GM19351 (cell line): ENCODE results near the gene PCDHGA2.
"Not testable (repeated sequence)": the region's sequence is repeated elsewhere in the genome, so short reads cannot be mapped to it uniquely, and the experiment has no call there.

Experiments used
- ATAC-seq: cut with Tn5 transposase; IDR thresholded peaks from one replicate; pipeline ENCODE4 v1.9.1; 2021; ENCODE audit warnings: mild to moderate bottlenecking, moderate library complexity; ENCODE audit not compliant: unreplicated experiment

Gene PCDHGA2

DNA sequence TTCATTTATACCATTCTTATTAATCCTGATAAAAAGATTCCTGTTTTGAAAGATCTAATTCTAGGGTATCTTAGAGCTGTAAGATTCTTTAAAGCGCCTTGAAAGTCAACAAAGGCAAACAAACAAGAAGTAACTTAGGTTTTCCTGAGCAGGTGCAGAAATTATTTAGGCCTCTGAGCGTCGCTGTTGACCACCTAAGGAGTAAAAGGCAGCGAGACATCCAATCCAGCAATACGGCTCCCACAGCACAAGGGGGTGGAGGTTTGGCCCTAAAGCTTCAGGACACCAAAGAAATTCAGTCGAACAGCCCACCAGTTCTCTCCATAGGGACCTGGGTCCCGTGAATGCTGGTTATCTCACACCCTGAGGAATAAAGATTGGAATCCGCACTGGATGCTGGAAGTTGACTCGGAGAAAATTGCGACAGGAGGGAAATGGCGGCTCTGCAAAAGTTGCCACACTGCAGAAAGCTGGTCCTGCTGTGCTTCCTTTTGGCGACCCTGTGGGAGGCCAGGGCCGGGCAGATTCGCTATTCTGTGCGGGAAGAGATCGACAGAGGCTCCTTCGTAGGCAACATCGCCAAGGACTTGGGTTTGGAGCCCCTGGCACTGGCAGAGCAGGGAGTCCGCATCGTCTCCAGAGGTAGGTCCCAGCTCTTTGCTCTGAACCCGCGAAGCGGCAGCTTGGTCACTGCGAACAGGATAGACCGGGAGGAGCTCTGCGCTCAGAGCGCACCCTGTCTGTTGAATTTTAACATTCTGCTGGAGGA is at the start of gene PCDHGA2:
PCDHGA2 (plus strand) TSS at position 223 of the 769 bp plus-strand sequence.
- no peak for ATAC-seq

DNA sequence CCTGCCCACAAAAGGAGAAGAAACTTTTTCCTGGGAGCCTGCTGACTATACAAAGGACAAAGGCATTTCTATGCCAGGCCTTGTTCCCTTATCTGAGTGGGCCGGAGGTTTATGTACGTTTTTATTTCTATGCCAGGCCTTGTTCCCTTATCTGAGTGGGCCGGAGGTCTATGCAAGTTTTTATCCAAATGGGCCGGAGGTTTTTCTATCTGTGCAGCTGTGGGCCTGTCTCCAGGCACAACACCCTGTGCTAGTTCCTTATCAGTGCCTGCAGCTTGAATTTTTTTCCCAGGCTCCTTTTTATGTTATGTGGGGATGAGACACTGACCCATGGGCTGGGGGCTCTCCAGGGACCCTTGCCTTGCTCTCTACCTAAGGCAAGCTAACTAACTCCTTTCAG is 40.2 kb upstream of the PCDHGA2 start:
- no peak for ATAC-seq

DNA sequence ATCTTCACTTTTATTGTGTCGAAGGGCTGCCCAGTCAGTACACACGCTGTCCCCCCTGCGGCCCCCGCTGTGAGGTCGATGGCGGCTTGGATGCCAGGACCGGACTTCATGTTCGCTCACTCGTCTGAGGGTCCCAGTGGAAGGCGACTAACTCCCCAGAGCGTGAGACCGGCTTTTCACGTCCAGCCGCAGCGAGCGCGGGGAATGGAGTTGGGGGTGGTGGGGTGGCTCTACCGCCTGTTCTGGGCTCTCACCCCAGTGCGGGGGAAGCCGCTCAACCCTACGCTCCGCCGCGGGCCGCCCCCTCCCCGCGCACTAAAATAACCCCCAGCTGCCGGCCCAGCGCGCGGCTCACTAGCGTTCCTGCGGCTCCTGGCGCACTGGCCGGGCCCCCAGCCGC is 34.8 kb upstream of the PCDHGA2 start, which contains the start of gene SLC25A2:
SLC25A2 (minus strand) TSS at position 294 of the 400 bp plus-strand sequence; CDS start at position 110, 184 bp downstream.
- ATAC-seq, result no peak

DNA sequence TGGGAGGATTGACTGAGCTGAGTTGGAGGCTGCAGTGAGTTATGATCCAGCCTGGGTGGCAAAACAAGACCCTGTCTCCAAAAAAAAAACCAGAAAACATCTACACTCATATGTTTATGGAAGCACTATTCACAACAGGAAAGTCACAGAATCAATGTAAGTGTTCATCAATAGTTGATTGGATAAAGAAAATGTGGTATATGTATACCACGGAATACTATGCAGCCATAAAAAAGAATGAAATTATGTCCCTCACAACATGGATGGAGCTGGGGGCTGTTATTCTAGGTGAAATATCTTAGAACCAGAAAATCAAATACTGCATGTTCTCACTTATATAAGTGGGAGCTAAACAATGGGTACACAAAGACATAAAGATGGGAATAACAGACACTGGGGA is 31.9 kb upstream of the PCDHGA2 start:
- ATAC-seq, result no peak

DNA sequence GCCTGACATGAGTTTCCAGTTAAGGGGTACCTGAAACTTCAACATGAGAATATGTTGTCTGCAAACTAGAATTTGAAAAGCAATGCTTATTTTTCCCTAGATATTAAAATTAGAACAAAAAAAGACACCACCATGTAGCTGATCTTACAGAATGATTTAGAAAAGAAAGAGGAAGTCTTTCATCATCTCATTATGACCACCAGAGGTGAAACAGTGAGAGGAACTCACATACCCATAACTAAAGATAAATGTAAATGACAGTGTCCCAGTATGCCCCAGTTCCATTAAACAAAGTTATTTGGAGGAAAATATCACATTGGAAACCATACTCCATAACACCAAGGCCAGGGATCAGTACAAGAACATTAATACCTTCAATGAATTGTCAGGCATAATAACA is 24.8 kb upstream of the PCDHGA2 start:
- no peak for ATAC-seq

DNA sequence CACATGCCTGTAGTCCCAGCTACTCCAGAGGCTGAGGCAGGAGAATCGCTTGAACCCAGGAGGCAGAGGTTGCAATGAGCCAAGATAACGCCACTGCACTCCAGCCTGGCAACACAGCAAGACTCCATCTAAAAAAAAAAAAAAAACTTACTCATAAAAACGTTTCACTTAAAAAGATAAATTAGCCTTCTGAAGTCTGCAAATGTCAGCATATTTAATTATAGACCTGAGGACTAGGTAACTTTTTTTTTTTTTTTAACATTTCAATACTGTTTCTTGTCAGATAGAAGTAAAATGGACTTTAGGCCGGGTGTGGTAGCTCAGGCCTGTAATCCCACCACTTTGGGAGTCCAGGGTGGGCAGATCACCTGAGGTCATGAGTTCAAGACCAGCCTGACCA is 21.6 kb upstream of the PCDHGA2 start:
- ATAC-seq, result not testable (repeated sequence)

DNA sequence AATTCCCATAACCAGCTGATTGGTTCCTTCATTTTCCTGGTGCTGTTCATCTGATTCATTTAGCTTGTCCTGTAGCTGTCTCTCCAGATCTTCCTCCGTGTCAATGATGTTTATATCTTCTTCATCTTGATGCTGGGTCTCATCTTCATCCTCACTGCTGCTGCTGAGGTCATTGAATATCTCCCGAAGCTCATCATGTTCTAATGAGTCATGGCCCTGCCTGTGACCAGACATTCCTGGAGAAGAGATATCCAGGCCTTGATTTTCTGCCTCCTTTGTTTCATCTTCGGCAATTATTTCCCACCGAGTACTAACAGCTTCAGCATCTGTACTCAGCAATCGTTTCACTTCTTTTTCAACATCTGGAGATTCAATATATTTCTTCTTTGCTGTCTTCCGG is 19.4 kb upstream of the PCDHGA2 start:
- ATAC-seq, result no peak

DNA sequence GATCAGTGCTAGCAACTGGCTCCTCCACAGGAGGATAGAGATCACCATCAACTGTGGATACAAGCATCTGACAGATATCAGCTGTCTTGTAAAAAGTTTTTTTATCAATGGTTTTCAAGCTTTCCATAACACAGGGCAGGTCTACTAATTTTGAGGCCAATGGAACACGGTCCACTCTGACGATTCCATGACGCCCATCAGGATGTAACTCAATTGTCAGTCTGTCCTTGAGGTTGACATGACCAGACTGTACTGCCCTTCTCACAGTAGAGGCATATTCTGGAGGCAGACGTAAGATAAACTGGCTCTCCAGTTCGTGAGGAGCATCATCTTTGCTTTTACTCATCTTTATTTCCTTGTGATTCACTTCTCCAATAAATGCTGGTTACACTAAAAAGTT is 18.9 kb upstream of the PCDHGA2 start:
- no peak for ATAC-seq

DNA sequence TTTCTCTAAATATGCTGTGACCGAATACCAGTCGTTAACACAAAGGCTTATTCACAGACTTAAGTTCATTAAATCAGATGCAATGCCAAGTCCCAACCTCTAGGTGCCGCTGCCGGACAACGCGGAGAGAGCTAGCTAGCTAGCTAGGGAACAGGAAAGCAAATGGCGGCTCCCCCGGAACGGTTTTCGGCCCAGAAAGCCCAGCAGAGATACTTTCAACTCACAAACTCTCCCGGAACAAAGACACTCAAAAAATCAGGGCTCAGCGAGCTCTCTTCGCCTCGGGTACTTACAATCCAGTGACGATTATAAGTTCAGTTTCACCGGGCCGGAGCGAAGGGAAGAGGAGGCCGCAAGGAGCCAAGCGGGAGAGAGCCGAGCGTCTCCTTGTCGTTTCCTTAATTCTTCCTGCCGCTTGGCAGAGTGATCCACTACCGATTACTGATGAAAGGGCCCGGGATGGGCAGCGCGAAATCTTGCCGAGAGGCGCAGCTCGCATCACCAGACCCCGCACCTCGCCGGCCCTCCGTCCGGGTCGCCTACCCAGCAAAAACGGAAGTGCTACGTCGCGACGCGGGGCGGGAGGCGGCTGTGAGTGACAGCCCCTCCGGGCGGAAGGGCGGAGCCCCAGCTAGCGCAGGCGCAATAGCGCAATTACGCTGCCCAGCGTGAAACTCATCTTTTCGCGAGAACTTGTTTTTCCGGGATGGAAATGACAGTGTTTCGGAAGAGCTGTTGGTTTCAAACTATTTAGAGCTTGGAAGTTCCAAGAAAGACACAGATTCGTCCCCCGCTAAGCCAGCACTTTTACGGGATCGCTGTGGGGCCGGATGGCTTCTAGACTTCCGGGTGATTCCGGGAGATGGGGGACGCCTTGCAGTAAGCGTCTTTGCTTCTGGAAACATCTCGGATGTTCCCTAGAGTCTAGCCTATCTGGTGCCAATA is 18.1 kb upstream of the PCDHGA2 start, which contains the start of gene TAF7:
TAF7 (minus strand) TSS at position 560 of the 945 bp plus-strand sequence. CDS start 740 bp downstream, outside the sequence.
- peak; percentile 89 for ATAC-seq

DNA sequence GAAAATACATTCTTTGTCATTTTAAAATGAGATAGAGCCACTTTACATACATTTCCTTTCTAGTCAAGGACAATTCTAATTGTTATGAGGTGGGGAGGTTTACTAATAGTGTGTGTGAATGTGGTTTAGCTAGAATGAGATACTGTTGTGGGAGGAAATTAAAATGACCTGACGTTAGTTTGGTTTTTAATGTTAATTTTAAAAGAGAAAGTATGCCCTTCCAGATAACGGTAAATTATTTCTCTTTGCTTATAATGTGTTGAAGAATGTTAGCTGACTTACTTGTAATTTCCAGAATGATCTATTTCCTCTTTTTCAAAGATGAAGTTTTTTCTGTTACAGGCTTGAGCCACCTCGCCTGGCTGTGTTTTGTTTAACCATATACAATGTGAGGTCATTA is 16.3 kb upstream of the PCDHGA2 start:
- ATAC-seq, result no peak

DNA sequence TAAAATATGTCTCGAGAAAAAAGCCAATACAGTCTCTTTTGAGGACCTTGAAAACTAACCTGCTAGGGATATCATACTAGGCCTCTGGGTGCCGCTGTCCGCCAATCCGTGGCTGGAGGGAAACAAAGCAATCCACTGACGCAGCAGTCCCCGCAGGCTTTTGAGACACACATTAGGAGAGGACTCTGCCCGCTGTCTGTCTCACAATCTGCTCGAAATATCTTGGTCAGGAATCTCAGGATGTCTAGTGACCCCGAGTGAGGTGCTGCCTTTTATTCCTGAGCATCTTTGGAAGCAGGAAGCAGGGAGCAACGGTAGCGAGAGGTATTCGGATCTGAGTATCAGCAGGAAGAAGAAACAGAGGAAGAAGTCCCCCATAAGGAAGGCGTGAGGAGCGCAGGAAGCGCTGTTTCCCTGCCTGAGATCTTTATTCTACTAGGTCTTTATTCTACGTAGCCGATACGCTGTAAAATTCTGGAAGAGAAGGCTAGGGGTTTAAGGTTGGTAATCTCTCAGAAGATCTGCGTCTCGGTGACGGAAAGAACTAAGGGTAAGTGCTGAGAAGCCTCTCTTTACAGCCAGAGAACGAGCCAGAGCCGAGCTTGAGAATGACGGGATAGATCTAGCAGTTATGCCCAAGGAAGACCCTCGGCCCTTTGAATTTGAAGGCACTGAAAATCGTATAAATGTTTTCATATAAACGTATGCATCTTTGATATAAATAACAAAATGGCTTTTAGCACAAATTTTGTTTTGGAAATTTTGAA is 12.3 kb upstream of the PCDHGA2 start:
- peak; percentile 73 for ATAC-seq

DNA sequence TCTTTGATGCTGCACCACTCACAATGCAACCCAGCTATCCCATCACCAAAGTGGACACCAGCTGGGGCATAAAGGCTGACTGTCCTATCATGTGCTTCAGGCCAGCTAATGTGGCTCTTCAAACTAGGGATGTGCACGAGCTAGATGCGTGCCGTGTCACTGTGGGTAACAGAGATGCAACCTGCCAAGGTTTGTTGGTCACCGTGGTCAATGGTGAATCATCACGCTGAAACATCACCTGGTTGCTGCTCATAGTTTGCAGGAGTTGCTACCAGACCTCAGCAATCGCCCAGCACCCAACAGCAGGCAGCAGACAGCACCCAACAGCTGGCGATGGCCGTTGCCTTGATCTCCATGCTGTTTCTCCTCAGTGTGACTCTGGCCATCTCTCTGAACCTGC is 10.3 kb upstream of the PCDHGA2 start:
- no peak for ATAC-seq

DNA sequence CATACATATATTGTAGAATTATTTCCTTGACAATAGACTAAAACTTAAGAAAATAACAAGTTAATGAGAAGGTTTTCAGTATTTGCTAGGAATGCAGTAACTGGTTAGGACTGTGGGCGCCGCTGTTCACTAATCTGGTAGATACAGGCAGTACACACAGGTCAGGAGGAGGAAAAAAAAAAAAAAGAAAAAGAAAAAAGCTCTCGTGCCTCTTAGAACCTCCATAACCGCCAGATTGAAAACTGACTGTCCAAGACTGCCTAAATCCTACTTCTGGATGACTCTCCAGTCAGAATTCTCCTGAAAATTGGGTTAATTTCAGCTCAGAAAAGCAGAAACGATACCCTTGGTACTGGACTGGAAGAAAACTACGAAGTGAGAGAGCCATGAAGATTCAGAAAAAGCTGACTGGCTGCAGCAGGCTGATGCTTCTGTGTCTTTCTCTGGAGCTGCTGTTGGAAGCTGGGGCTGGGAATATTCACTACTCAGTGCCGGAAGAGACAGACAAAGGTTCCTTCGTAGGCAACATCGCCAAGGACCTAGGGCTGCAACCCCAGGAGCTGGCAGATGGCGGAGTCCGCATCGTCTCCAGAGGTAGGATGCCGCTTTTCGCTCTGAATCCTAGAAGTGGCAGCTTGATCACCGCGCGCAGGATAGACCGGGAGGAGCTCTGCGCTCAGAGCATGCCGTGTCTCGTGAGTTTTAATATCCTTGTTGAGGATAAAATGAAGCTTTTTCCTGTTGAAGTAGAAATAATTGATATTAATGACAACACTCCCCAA is 8.1 kb upstream of the PCDHGA2 start, which contains the start of gene PCDHGA1:
PCDHGA1 (plus strand) TSS at position 216 of the 782 bp plus-strand sequence.
- ATAC-seq, result peak; percentile 68

DNA sequence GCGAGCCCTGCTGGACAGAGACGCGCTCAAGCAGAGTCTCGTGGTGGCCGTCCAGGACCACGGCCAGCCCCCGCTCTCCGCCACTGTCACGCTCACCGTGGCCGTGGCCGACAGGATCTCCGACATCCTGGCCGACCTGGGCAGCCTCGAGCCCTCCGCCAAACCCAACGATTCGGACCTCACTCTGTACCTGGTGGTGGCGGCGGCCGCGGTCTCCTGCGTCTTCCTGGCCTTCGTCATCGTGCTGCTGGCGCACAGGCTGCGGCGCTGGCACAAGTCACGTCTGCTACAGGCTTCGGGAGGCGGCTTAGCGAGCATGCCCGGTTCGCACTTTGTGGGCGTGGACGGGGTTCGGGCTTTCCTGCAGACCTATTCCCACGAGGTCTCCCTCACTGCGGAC is 6.0 kb upstream of the PCDHGA2 start:
- ATAC-seq, result not testable (repeated sequence)

DNA sequence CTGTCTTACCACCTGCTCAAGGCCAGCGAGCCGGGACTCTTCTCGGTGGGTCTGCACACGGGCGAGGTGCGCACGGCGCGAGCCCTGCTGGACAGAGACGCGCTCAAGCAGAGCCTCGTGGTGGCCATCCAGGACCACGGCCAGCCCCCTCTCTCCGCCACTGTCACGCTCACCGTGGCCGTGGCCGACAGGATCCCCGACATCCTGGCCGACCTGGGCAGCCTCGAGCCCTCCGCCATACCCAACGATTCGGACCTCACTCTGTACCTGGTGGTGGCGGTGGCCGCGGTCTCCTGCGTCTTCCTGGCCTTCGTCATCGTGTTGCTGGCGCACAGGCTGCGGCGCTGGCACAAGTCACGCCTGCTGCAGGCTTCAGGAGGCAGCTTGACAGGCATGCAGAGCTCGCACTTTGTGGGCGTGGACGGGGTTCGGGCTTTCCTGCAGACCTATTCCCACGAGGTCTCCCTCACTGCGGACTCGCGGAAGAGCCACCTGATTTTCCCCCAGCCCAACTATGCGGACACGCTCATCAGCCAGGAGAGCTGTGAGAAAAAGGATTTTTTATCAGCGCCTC is 2.3 kb downstream of the PCDHGA2 start:
- not testable (repeated sequence) for ATAC-seq

DNA sequence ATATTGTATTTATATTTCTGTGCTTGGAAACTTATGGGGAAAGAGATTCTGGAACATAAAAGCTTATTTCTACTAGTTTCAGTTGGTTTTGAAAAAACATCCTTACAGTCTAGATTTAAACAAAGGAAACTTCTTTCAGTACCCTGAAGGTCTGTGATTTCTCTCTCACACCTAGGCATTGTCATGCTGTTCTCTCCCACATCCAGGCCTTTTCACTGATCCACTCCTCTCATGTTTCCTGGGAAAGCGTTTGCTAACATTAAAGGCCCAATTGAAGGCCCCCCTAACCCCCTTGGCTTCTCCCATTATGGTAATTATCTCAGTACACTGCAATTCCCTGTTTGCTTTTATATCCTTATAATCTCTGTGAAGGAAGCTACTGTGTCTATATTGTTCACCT is 4.2 kb downstream of the PCDHGA2 start:
- no peak for ATAC-seq

DNA sequence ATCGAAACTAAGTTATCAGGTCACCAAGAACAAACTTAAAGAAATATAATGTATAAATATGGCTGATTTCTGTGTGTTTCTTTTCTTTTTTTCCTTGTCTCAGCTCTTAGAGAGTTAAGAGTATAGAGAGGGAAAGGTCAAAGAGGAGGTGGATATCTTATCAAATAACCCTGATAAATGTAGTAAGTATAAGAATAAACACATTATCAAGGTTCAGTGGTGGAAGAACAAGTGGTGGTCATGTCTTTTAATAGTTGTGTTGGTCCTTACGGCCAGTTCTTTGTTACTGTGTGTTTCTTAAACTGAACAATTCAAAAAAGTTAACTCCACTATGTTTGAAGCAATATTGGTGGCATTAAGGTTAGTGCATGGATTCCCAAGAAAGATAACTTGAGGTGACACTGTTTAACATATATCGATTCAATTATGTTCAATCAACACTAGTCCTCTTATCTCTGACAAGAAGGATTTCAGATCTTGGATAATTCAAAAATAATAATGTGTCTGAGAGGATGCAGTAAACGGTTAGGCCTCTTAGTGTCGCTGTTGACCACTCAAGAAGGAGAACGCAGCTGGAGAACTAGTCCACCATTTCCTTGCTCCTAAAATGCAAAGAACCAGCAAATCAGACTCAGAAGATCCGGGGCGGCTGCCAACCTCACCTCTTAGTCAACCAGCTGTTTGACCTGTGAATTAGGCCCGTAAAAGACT is 4.8 kb downstream of the PCDHGA2 start, which contains the start of gene PCDHGA3:
PCDHGA3 (plus strand) TSS at position 588 of the 711 bp plus-strand sequence. CDS start 205 bp downstream, outside the sequence.
- no peak for ATAC-seq

DNA sequence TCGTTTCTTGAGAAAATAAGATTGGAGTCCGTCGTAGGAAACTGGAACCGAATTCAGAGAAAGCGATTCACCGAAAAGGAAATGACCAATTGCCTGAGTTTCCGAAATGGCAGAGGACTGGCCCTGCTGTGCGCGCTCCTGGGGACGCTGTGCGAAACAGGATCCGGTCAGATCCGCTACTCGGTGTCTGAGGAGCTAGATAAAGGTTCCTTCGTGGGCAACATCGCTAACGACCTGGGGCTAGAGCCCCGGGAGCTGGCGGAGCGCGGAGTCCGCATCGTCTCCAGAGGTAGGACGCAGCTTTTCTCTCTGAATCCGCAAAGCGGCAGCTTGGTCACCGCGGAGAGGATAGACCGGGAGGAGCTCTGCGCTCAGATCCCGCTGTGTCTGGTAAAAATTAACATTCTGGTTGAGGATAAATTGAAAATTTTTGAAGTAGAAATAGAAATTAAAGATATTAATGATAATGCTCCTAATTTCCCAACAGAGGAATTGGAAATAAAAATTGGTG is 5.4 kb downstream of the PCDHGA2 start:
- no peak for ATAC-seq

DNA sequence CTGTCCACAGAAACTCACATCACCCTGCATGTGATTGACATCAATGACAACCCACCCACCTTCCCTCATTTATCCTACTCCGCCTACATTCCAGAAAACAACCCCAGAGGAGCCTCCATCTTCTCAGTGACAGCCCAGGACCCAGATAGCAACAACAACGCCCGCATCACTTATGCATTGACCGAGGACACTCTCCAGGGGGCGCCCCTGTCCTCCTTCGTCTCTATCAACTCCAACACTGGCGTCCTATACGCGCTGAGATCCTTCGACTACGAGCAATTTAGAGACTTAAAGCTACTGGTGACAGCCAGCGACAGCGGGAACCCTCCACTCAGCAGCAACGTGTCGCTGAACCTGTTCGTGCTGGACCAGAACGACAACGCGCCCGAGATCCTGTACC is 6.8 kb downstream of the PCDHGA2 start:
- no peak for ATAC-seq
